BJ (cell line): Measurements from ENCODE around the gene ERG. TPM values are rescaled to one million over a fixed set of nuclear protein-coding genes. Genes with fewer than 3 reads are reported as not detected.

ENCODE experiments used
- CTCF ChIA-PET: fragments of 350-600 bp; formaldehyde crosslinking; extraction: SDS; loops from one replicate; lab custom pipeline; 2021; ENCODE audit warnings: antibody characterized with exemption, inconsistent platforms; lab: Yijun Ruan, JAX
- POLR2A ChIA-PET: fragments of 300-600 bp; sonication (Branson Sonifier 250); formaldehyde crosslinking; extraction: SDS; loops from one replicate; lab custom pipeline; 2021; ENCODE audit warnings: antibody characterized with exemption; lab: Charles Lee
- DNase-seq: peaks from one replicate; pipeline ENCODE4 v3.0.0-alpha.2; 2011; ENCODE audit warnings: low read depth
- H3K27me3 ChIP-seq: 2 replicates; pipeline ENCODE4 v1.6.0; 2011; ENCODE audit warnings: low read length; ENCODE audit not compliant: control insufficient read depth, insufficient read depth
- H3K36me3 ChIP-seq: 2 replicates; pipeline ENCODE4 v1.5.1; 2011; ENCODE audit warnings: low read length; ENCODE audit not compliant: control insufficient read depth, insufficient read depth
- H3K4me3 ChIP-seq: 2 replicates; pipeline ENCODE4 v1.5.1; 2011; ENCODE audit warnings: low read depth, mild to moderate bottlenecking, control low read depth, low read length
- CTCF ChIP-seq: IDR thresholded peaks from 2 replicates; pipeline ENCODE4 v1.5.1; 2011; ENCODE audit warnings: low read depth, mild to moderate bottlenecking, control low read depth, inconsistent platforms, low read length, moderate library complexity; ENCODE audit not compliant: insufficient read depth
- polyA plus RNA-seq: library from polyadenylated mRNA; depleted of rRNA; stranded (reverse); fragments of >200 nt; gene quantifications from 2 replicates; pipeline ENCODE4 v1.2.3, GENCODE V29; 2011

ERG gene
- polyA plus RNA-seq, 1 experiment, result not detected

GRCh38 chr21:38388203-38388602, 110.1 kb downstream of the ERG start:
- H3K27me3 ChIP-seq, result peaks cover 5% of the 10 kb centered on the region
- TF ChIP-seq CTCF, result no peak
- H3K4me3 ChIP-seq, result no peak overlapping the region
- POLR2A ChIA-PET, result no interaction called here
- CTCF ChIA-PET, result interaction anchor here (1.2 kb wide), 1 partner anchor 15 kb away, joined by 4 read pairs; no protein-coding TSS in a partner anchor
- H3K36me3 ChIP-seq, result no peaks in the 10 kb centered on the region
- DNase-seq, result no peak

GRCh38 chr21:38386967-38387366, 111.3 kb downstream of the ERG start:
- CTCF ChIA-PET, result no interaction called here
- H3K27me3 ChIP-seq, result peaks cover 8% of the 10 kb centered on the region
- H3K36me3 ChIP-seq, result no peaks in the 10 kb centered on the region
- H3K4me3 ChIP-seq, result no peak overlapping the region
- TF ChIP-seq CTCF, result no peak
- POLR2A ChIA-PET, result no interaction called here
- no peak for DNase-seq

GRCh38 chr21:38385427-38386175, 112.7 kb downstream of the ERG start:
- ChIA-PET POLR2A (no interaction called here), CTCF (no interaction called here)
- DNase-seq, result no peak
- Histone ChIP-seq H3K4me3 (no peak overlapping the region), H3K27me3 (peaks cover 8% of the 10 kb centered on the region), H3K36me3 (no peaks in the 10 kb centered on the region)
- no peak for TF ChIP-seq CTCF

GRCh38 chr21:38384675-38385426, 113.4 kb downstream of the ERG start:
- Histone ChIP-seq H3K36me3 (no peaks in the 10 kb centered on the region), H3K27me3 (peaks cover 8% of the 10 kb centered on the region), H3K4me3 (no peak overlapping the region)
- ChIA-PET POLR2A (no interaction called here), CTCF (interaction anchor here (0.6 kb wide), 1 partner anchor 121 kb away, joined by 3 read pairs; no protein-coding TSS in a partner anchor)
- no peak for TF ChIP-seq CTCF
- DNase-seq, result no peak

- ChIA-PET POLR2A (no interaction called here), CTCF (interaction anchor here (0.6 kb wide), 1 partner anchor 121 kb away, joined by 3 read pairs; no protein-coding TSS in a partner anchor)
- Histone ChIP-seq H3K36me3 (no peaks in the 10 kb centered on the region), H3K27me3 (peaks cover 8% of the 10 kb centered on the region), H3K4me3 (no peak overlapping the region)
- DNase-seq, result no peak
- TF ChIP-seq CTCF, result no peak
Observed at GRCh38 chr21:38384238-38384560, 114.1 kb downstream of the ERG start.
